GM23338 (cell line): Measurements from ENCODE around the gene CFAP90. TPM values are rescaled to one million over a fixed set of nuclear protein-coding genes. Genes with fewer than 3 reads are reported as not detected.

Experiments used
- ATAC-seq: fragments of 200-7000 bp; cut with Tn5 transposase; 3 replicates; pipeline ENCODE4 v1.9.1; 2020
- DNase-seq: peaks from one replicate; pipeline ENCODE4 v3.0.0-alpha.2; 2015; ENCODE audit warnings: low spot score
- H2AFZ ChIP-seq: fragments of 200-600 bp; sonication (generic); 2 replicates; pipeline ENCODE4 v1.8.0; 2016; ENCODE audit warnings: antibody characterized with exemption, mild to moderate bottlenecking, moderate library complexity
- H3F3A ChIP-seq: fragments of 200-600 bp; sonication (generic); replicated peaks from 2 replicates; pipeline ENCODE4 v1.8.0; 2017; ENCODE audit warnings: antibody characterized with exemption, mixed run types, low read depth
- H3K27ac ChIP-seq: fragments of 200-600 bp; sonication (generic); 2 replicates; pipeline ENCODE4 v1.6.1; 2016; ENCODE audit warnings: low read depth
- H3K27me3 ChIP-seq: fragments of 200-600 bp; sonication (generic); 2 replicates; pipeline ENCODE4 v1.8.0; 2016; ENCODE audit warnings: mild to moderate bottlenecking, mixed run types, moderate library complexity; ENCODE audit not compliant: insufficient read depth
- H3K36me3 ChIP-seq: fragments of 200-600 bp; sonication (generic); 2 replicates; pipeline ENCODE4 v1.8.0; 2016; ENCODE audit warnings: mild to moderate bottlenecking; ENCODE audit not compliant: insufficient read depth
- H3K4me1 ChIP-seq: fragments of 200-600 bp; sonication (generic); 2 replicates; pipeline ENCODE4 v1.8.0; 2016; ENCODE audit warnings: mild to moderate bottlenecking, moderate library complexity; ENCODE audit not compliant: insufficient read depth
- H3K4me2 ChIP-seq: fragments of 200-600 bp; sonication (generic); 2 replicates; pipeline ENCODE4 v1.7.1; 2017; ENCODE audit warnings: mixed run types
- H3K4me3 ChIP-seq: fragments of 200-600 bp; sonication (generic); 2 replicates; pipeline ENCODE4 v1.6.1; 2016; ENCODE audit warnings: mixed run types
- H3K79me2 ChIP-seq: fragments of 200-600 bp; sonication (generic); replicated peaks from 2 replicates; pipeline ENCODE4 v1.8.0; 2017; ENCODE audit warnings: mild to moderate bottlenecking; ENCODE audit not compliant: insufficient read depth
- H3K9me2 ChIP-seq: fragments of 200-600 bp; sonication (generic); 2 replicates; pipeline ENCODE4 v1.8.0; 2017; ENCODE audit not compliant: insufficient read depth
- H4K20me1 ChIP-seq: fragments of 200-600 bp; sonication (generic); replicated peaks from 2 replicates; pipeline ENCODE4 v1.8.0; 2017; ENCODE audit warnings: mild to moderate bottlenecking; ENCODE audit not compliant: insufficient read depth
- H3K27ac Mint-ChIP-seq: 2 replicates; pipeline ENCODE4 v1.8.0; 2020; ENCODE audit warnings: inconsistent platforms, mild to moderate bottlenecking, moderate library complexity, mixed read lengths
- H3K27me3 Mint-ChIP-seq: 3 replicates; pipeline ENCODE4 v1.8.0; 2022; ENCODE audit warnings: low read depth, mild to moderate bottlenecking, moderate library complexity, mixed read lengths, inconsistent platforms; ENCODE audit not compliant: insufficient read depth, poor library complexity
- H3K36me3 Mint-ChIP-seq: 3 replicates; pipeline ENCODE4 v1.8.0; 2021; ENCODE audit warnings: low read depth, mild to moderate bottlenecking, inconsistent platforms, moderate library complexity, mixed read lengths
- H3K4me1 Mint-ChIP-seq: 3 replicates; pipeline ENCODE4 v1.8.0; 2020; ENCODE audit warnings: mild to moderate bottlenecking, inconsistent platforms, mixed read lengths
- H3K4me3 Mint-ChIP-seq: 3 replicates; pipeline ENCODE4 v1.8.0; 2021; ENCODE audit warnings: moderate library complexity, mild to moderate bottlenecking, inconsistent platforms, mixed read lengths
- H3K9me3 Mint-ChIP-seq: 3 replicates; pipeline ENCODE4 v1.8.0; 2020; ENCODE audit warnings: moderate library complexity, mild to moderate bottlenecking, inconsistent platforms, mixed read lengths
- CREB1 ChIP-seq: fragments of 250-450 bp; sonication (Bioruptor Pico); IDR thresholded peaks from 2 replicates; pipeline ENCODE4 v1.5.0; 2020; ENCODE audit warnings: low read depth, mild to moderate bottlenecking, moderate library complexity
- EZH2 ChIP-seq: fragments of 200-600 bp; sonication (generic); IDR thresholded peaks from one replicate; pipeline ENCODE4 v1.8.0; 2017; ENCODE audit warnings: antibody characterized with exemption, mild to moderate bottlenecking, low read depth; ENCODE audit not compliant: unreplicated experiment
- EZH2phosphoT487 ChIP-seq: fragments of 200-600 bp; sonication (generic); IDR thresholded peaks from one replicate; pipeline ENCODE4 v1.8.1; 2018; ENCODE audit warnings: antibody characterized with exemption; ENCODE audit not compliant: unreplicated experiment
- JUNB ChIP-seq: IDR thresholded peaks from one replicate; pipeline ENCODE4 v1.6.1; 2016; ENCODE audit warnings: antibody characterized with exemption; ENCODE audit not compliant: unreplicated experiment
- NANOG ChIP-seq: IDR thresholded peaks from 2 replicates; pipeline ENCODE4 v1.6.1; 2016; ENCODE audit warnings: antibody characterized with exemption, borderline replicate concordance
- POLR2AphosphoS5 ChIP-seq: IDR thresholded peaks from 2 replicates; pipeline ENCODE4 v1.6.1; 2016; ENCODE audit warnings: antibody characterized with exemption, low read depth
- STAT1 ChIP-seq: IDR thresholded peaks from one replicate; pipeline ENCODE4 v1.6.1; 2016; ENCODE audit warnings: antibody characterized with exemption; ENCODE audit not compliant: unreplicated experiment
- ZNF114 ChIP-seq: fragments of 250-450 bp; sonication (Bioruptor Pico); IDR thresholded peaks from 2 replicates; pipeline ENCODE4 v1.5.0; 2020; ENCODE audit warnings: mild to moderate bottlenecking, moderate library complexity
- ZNF331 ChIP-seq: fragments of 250-450 bp; sonication (Bioruptor Pico); IDR thresholded peaks from 2 replicates; pipeline ENCODE4 v1.5.0; 2020; ENCODE audit warnings: low read depth, mild to moderate bottlenecking, moderate library complexity
- polyA plus RNA-seq: library from polyadenylated mRNA; unstranded; fragments of >200 nt; fragmentation: Nextera tagmentation; extraction: Ambion mirVana; gene quantifications from 2 replicates; pipeline ENCODE4 v1.2.1, GENCODE V29; 2016
- total RNA-seq: library from RNA; depleted of rRNA; stranded (reverse); fragments of >200 nt; shearing (Covaris generic); gene quantifications from 2 replicates; pipeline ENCODE4 v1.2.3, GENCODE V29; 2014
- TF ChIP-seq, protein P1 (sequence below): IDR thresholded peaks from 2 replicates; pipeline ENCODE4 v1.6.1; 2016; ENCODE audit warnings: antibody characterized with exemption
- TF ChIP-seq, protein P2 (sequence below), 2 experiments: fragments of 200-600 bp in 1 of 2; sonication (generic) in 1 of 2; conservative IDR thresholded peaks; 2 replicates each; pipeline versions ENCODE4 v1.5.1 to v1.6.1; 2016 to 2017; ENCODE audit warnings: antibody characterized with exemption in 2 of 2, low read depth in 2 of 2, mild to moderate bottlenecking in 2 of 2, moderate library complexity in 1 of 2
- TF ChIP-seq, protein P3 (sequence below): IDR thresholded peaks from one replicate; pipeline ENCODE4 v1.6.1; 2018; ENCODE audit warnings: antibody characterized with exemption; ENCODE audit not compliant: unreplicated experiment
- TF ChIP-seq, protein P4 (sequence below): fragments of 250-450 bp; sonication (Bioruptor Pico); IDR thresholded peaks from 2 replicates; pipeline ENCODE4 v1.5.0; 2020; ENCODE audit warnings: mild to moderate bottlenecking, moderate library complexity

Gene CFAP90
- total and polyA plus RNA-seq, 2 experiments from 2014 or later: 0.10 to 1.0 TPM

DNA sequence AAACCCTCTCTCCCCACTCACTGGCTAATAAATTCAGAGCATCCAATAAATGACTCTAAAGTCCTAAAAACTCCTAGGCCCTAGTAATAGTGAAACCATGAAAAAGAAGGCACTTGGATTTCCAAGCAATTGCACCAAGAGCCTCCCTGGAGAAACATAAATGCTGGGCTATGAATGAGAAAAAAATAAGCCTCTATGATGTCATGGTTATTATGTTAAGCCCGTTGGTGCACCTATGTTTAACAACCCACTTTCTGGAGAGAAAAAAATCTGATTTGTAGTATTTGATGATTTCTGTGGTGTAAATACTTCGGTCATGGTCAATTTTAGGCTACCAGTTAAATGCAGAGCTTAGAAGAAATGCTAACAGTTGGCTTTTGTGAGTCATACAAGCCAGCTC is 8.4 kb downstream of the CFAP90 start:
- no peak overlapping the region for H3K27ac ChIP-seq
- H3K4me3 Mint-ChIP-seq: no peak overlapping the region

More for the DNA sequence above, 8.4 kb downstream of the CFAP90 start:
- no peaks in the 10 kb centered on the region for H3K4me1 ChIP-seq
- no peaks in the 10 kb centered on the region for H3K79me2 ChIP-seq
- H3F3A ChIP-seq: no peaks in the 10 kb centered on the region
- no peaks in the 10 kb centered on the region for H4K20me1 ChIP-seq
- TF ChIP-seq ZNF114 (CRISPR knock-in tag) (no peak), EZH2phosphoT487 (no peak), EZH2 (no peak), CREB1 (CRISPR knock-in tag) (no peak), POLR2AphosphoS5 (no peak), ZNF331 (CRISPR knock-in tag) (no peak), NANOG (no peak), STAT1 (no peak), JUNB (no peak)
- TF ChIP-seq, protein P1, sequence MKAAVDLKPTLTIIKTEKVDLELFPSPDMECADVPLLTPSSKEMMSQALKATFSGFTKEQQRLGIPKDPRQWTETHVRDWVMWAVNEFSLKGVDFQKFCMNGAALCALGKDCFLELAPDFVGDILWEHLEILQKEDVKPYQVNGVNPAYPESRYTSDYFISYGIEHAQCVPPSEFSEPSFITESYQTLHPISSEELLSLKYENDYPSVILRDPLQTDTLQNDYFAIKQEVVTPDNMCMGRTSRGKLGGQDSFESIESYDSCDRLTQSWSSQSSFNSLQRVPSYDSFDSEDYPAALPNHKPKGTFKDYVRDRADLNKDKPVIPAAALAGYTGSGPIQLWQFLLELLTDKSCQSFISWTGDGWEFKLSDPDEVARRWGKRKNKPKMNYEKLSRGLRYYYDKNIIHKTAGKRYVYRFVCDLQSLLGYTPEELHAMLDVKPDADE: no peak
- TF ChIP-seq, protein P2, sequence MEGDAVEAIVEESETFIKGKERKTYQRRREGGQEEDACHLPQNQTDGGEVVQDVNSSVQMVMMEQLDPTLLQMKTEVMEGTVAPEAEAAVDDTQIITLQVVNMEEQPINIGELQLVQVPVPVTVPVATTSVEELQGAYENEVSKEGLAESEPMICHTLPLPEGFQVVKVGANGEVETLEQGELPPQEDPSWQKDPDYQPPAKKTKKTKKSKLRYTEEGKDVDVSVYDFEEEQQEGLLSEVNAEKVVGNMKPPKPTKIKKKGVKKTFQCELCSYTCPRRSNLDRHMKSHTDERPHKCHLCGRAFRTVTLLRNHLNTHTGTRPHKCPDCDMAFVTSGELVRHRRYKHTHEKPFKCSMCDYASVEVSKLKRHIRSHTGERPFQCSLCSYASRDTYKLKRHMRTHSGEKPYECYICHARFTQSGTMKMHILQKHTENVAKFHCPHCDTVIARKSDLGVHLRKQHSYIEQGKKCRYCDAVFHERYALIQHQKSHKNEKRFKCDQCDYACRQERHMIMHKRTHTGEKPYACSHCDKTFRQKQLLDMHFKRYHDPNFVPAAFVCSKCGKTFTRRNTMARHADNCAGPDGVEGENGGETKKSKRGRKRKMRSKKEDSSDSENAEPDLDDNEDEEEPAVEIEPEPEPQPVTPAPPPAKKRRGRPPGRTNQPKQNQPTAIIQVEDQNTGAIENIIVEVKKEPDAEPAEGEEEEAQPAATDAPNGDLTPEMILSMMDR (conservative IDR thresholded peaks at IDR 0.05; ENCODE audit: low read depth in 2 of 2): no peak
- TF ChIP-seq, protein P3, sequence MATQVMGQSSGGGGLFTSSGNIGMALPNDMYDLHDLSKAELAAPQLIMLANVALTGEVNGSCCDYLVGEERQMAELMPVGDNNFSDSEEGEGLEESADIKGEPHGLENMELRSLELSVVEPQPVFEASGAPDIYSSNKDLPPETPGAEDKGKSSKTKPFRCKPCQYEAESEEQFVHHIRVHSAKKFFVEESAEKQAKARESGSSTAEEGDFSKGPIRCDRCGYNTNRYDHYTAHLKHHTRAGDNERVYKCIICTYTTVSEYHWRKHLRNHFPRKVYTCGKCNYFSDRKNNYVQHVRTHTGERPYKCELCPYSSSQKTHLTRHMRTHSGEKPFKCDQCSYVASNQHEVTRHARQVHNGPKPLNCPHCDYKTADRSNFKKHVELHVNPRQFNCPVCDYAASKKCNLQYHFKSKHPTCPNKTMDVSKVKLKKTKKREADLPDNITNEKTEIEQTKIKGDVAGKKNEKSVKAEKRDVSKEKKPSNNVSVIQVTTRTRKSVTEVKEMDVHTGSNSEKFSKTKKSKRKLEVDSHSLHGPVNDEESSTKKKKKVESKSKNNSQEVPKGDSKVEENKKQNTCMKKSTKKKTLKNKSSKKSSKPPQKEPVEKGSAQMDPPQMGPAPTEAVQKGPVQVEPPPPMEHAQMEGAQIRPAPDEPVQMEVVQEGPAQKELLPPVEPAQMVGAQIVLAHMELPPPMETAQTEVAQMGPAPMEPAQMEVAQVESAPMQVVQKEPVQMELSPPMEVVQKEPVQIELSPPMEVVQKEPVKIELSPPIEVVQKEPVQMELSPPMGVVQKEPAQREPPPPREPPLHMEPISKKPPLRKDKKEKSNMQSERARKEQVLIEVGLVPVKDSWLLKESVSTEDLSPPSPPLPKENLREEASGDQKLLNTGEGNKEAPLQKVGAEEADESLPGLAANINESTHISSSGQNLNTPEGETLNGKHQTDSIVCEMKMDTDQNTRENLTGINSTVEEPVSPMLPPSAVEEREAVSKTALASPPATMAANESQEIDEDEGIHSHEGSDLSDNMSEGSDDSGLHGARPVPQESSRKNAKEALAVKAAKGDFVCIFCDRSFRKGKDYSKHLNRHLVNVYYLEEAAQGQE: no peak
- TF ChIP-seq, protein P4, sequence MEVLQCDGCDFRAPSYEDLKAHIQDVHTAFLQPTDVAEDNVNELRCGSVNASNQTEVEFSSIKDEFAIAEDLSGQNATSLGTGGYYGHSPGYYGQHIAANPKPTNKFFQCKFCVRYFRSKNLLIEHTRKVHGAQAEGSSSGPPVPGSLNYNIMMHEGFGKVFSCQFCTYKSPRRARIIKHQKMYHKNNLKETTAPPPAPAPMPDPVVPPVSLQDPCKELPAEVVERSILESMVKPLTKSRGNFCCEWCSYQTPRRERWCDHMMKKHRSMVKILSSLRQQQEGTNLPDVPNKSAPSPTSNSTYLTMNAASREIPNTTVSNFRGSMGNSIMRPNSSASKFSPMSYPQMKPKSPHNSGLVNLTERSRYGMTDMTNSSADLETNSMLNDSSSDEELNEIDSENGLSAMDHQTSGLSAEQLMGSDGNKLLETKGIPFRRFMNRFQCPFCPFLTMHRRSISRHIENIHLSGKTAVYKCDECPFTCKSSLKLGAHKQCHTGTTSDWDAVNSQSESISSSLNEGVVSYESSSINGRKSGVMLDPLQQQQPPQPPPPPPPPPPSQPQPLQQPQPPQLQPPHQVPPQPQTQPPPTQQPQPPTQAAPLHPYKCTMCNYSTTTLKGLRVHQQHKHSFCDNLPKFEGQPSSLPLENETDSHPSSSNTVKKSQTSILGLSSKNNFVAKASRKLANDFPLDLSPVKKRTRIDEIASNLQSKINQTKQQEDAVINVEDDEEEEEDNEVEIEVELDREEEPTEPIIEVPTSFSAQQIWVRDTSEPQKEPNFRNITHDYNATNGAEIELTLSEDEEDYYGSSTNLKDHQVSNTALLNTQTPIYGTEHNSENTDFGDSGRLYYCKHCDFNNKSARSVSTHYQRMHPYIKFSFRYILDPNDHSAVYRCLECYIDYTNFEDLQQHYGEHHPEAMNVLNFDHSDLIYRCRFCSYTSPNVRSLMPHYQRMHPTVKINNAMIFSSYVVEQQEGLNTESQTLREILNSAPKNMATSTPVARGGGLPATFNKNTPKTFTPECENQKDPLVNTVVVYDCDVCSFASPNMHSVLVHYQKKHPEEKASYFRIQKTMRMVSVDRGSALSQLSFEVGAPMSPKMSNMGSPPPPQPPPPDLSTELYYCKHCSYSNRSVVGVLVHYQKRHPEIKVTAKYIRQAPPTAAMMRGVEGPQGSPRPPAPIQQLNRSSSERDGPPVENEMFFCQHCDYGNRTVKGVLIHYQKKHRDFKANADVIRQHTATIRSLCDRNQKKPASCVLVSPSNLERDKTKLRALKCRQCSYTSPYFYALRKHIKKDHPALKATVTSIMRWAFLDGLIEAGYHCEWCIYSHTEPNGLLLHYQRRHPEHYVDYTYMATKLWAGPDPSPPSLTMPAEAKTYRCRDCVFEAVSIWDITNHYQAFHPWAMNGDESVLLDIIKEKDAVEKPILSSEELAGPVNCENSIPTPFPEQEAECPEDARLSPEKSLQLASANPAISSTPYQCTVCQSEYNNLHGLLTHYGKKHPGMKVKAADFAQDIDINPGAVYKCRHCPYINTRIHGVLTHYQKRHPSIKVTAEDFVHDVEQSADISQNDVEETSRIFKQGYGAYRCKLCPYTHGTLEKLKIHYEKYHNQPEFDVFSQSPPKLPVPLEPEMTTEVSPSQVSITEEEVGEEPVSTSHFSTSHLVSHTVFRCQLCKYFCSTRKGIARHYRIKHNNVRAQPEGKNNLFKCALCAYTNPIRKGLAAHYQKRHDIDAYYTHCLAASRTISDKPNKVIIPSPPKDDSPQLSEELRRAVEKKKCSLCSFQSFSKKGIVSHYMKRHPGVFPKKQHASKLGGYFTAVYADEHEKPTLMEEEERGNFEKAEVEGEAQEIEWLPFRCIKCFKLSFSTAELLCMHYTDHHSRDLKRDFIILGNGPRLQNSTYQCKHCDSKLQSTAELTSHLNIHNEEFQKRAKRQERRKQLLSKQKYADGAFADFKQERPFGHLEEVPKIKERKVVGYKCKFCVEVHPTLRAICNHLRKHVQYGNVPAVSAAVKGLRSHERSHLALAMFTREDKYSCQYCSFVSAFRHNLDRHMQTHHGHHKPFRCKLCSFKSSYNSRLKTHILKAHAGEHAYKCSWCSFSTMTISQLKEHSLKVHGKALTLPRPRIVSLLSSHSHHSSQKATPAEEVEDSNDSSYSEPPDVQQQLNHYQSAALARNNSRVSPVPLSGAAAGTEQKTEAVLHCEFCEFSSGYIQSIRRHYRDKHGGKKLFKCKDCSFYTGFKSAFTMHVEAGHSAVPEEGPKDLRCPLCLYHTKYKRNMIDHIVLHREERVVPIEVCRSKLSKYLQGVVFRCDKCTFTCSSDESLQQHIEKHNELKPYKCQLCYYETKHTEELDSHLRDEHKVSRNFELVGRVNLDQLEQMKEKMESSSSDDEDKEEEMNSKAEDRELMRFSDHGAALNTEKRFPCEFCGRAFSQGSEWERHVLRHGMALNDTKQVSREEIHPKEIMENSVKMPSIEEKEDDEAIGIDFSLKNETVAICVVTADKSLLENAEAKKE (CRISPR knock-in tag): no peak
- H3K36me3 ChIP-seq: no peaks in the 10 kb centered on the region
- no peaks in the 10 kb centered on the region for H3K9me2 ChIP-seq
- DNase-seq (no peak), ATAC-seq (no peak)
- H3K27ac Mint-ChIP-seq: no peak overlapping the region
- no peaks in the 10 kb centered on the region for H3K36me3 Mint-ChIP-seq
- H3K9me3 Mint-ChIP-seq: no peaks in the 10 kb centered on the region
- no peaks in the 10 kb centered on the region for H3K4me1 Mint-ChIP-seq
- H3K27me3 ChIP-seq: no peaks in the 10 kb centered on the region
- no peaks in the 10 kb centered on the region for H3K27me3 Mint-ChIP-seq
- no peak overlapping the region for H3K4me3 ChIP-seq
- no peak overlapping the region for H3K4me2 ChIP-seq
- no peak overlapping the region for H2AFZ ChIP-seq
